Measurements from ENCODE around the gene CLDN18.

The CLDN18 gene

GRCh38 chr3:138051947-138052802 lies 42.2 kb downstream of the CLDN18 start:
- TF ChIP-seq HDGF (IDR thresholded peaks at IDR 0.05; ENCODE audit: borderline replicate concordance) (no peak), ELF4 (IDR thresholded peaks at IDR 0.05) (no peak), BHLHE40 (IDR thresholded peaks at IDR 0.05; ENCODE audit: borderline replicate concordance) (no peak), FOXA1 (IDR thresholded peaks at IDR 0.05) (no peak), L3MBTL2 (conservative IDR thresholded peaks at IDR 0.05) (no peak), FOXK2 (IDR thresholded peaks at IDR 0.05) (no peak), SP1 (IDR thresholded peaks at IDR 0.05) (no peak), CTBP1 (IDR thresholded peaks at IDR 0.05; ENCODE audit: borderline replicate concordance) (no peak), ZNF384 (IDR thresholded peaks at IDR 0.05) (no peak), FOXM1 (IDR thresholded peaks at IDR 0.05; ENCODE audit: borderline replicate concordance) (no peak), TARDBP (IDR thresholded peaks at IDR 0.05) (no peak), ARNT (IDR thresholded peaks at IDR 0.05) (no peak), NFRKB (IDR thresholded peaks at IDR 0.05) (no peak), LEF1 (IDR thresholded peaks at IDR 0.05; ENCODE audit: borderline replicate concordance) (no peak), PKNOX1 (IDR thresholded peaks at IDR 0.05) (no peak), SUZ12 (IDR thresholded peaks at IDR 0.05) (no peak)
- peak; percentile 63 for DNase-seq (ENCODE audit: extremely low spot score)
- ChIA-PET POLR2A (interaction anchor here (1.0 kb wide), 1 partner anchor 63 kb away, joined by 5 read pairs; the partner anchor contains the start of gene DZIP1L), CTCF (interaction anchor here (0.7 to 1.5 kb wide), 6 partner anchors 9 to 66 kb away, joined by 3 to 6 read pairs (median 4); no protein-coding TSS in a partner anchor)

- TF ChIP-seq SUZ12 (IDR thresholded peaks at IDR 0.05), result no peak
- TF ChIP-seq SP1 (IDR thresholded peaks at IDR 0.05), result no peak
- no peak for TF ChIP-seq PKNOX1 (IDR thresholded peaks at IDR 0.05)
- no peak for TF ChIP-seq L3MBTL2 (conservative IDR thresholded peaks at IDR 0.05)
- ChIA-PET POLR2A (no interaction called here), CTCF (no interaction called here)
- no peak for DNase-seq (ENCODE audit: extremely low spot score)
Observed at GRCh38 chr3:138054057-138054456, 44.1 kb downstream of the CLDN18 start.

- CTCF ChIA-PET, result interaction anchor here (0.6 kb wide), 1 partner anchor 112 kb away, joined by 4 read pairs; no protein-coding TSS in a partner anchor
- POLR2A ChIA-PET, result no interaction called here
- no peak for DNase-seq (ENCODE audit: extremely low spot score)
- TF ChIP-seq L3MBTL2 (conservative IDR thresholded peaks at IDR 0.05) (no peak), ELF4 (IDR thresholded peaks at IDR 0.05) (no peak), LEF1 (IDR thresholded peaks at IDR 0.05; ENCODE audit: borderline replicate concordance) (no peak), HDGF (IDR thresholded peaks at IDR 0.05; ENCODE audit: borderline replicate concordance) (no peak), SUZ12 (IDR thresholded peaks at IDR 0.05) (no peak), CTBP1 (IDR thresholded peaks at IDR 0.05; ENCODE audit: borderline replicate concordance) (no peak), PKNOX1 (IDR thresholded peaks at IDR 0.05) (no peak), BHLHE40 (IDR thresholded peaks at IDR 0.05; ENCODE audit: borderline replicate concordance) (no peak), FOXA1 (IDR thresholded peaks at IDR 0.05) (no peak), FOXM1 (IDR thresholded peaks at IDR 0.05; ENCODE audit: borderline replicate concordance) (no peak), SP1 (IDR thresholded peaks at IDR 0.05) (no peak), NFRKB (IDR thresholded peaks at IDR 0.05) (no peak), ARNT (IDR thresholded peaks at IDR 0.05) (no peak)
Observed at GRCh38 chr3:138057384-138057783, 47.4 kb downstream of the CLDN18 start.

GRCh38 chr3:138059261-138059660 lies 49.3 kb downstream of the CLDN18 start:
- DNase-seq (ENCODE audit: extremely low spot score), result no peak
- TF ChIP-seq ELF4 (IDR thresholded peaks at IDR 0.05) (no peak), HDGF (IDR thresholded peaks at IDR 0.05; ENCODE audit: borderline replicate concordance) (no peak), FOXK2 (IDR thresholded peaks at IDR 0.05) (no peak), SUZ12 (IDR thresholded peaks at IDR 0.05) (no peak), ZNF384 (IDR thresholded peaks at IDR 0.05) (no peak), L3MBTL2 (conservative IDR thresholded peaks at IDR 0.05) (no peak), SP1 (IDR thresholded peaks at IDR 0.05) (no peak), BHLHE40 (IDR thresholded peaks at IDR 0.05; ENCODE audit: borderline replicate concordance) (no peak), CTBP1 (IDR thresholded peaks at IDR 0.05; ENCODE audit: borderline replicate concordance) (no peak), PKNOX1 (IDR thresholded peaks at IDR 0.05) (no peak), LEF1 (IDR thresholded peaks at IDR 0.05; ENCODE audit: borderline replicate concordance) (no peak), NFRKB (IDR thresholded peaks at IDR 0.05) (no peak), FOXM1 (IDR thresholded peaks at IDR 0.05; ENCODE audit: borderline replicate concordance) (no peak), FOXA1 (IDR thresholded peaks at IDR 0.05) (no peak), ARNT (IDR thresholded peaks at IDR 0.05) (no peak)
- ChIA-PET CTCF (no interaction called here), POLR2A (interaction anchor here (1.7 kb wide), 1 partner anchor 56 kb away, joined by 6 read pairs; the partner anchor contains the start of gene DZIP1L)

- TF ChIP-seq L3MBTL2 (conservative IDR thresholded peaks at IDR 0.05) (no peak), NFRKB (IDR thresholded peaks at IDR 0.05) (no peak), CTBP1 (IDR thresholded peaks at IDR 0.05; ENCODE audit: borderline replicate concordance) (no peak), SUZ12 (IDR thresholded peaks at IDR 0.05) (no peak), ARNT (IDR thresholded peaks at IDR 0.05) (no peak), ELF4 (IDR thresholded peaks at IDR 0.05) (no peak), FOXK2 (IDR thresholded peaks at IDR 0.05) (no peak), SP1 (IDR thresholded peaks at IDR 0.05) (no peak), TARDBP (IDR thresholded peaks at IDR 0.05) (no peak), FOXM1 (IDR thresholded peaks at IDR 0.05; ENCODE audit: borderline replicate concordance) (no peak), PKNOX1 (IDR thresholded peaks at IDR 0.05) (no peak), ZNF384 (IDR thresholded peaks at IDR 0.05) (no peak), BHLHE40 (IDR thresholded peaks at IDR 0.05; ENCODE audit: borderline replicate concordance) (no peak)
- ChIA-PET CTCF (interaction anchor here (1.0 to 1.3 kb wide), 3 partner anchors 9 to 90 kb away, joined by 5 to 6 read pairs (median 5); no protein-coding TSS in a partner anchor), POLR2A (no interaction called here)
- no peak for DNase-seq (ENCODE audit: extremely low spot score)
Observed at GRCh38 chr3:138060792-138061191, 50.8 kb downstream of the CLDN18 start.
